ENCODE results near the gene NGEF. TPM values are rescaled to one million over a fixed set of nuclear protein-coding genes. Genes with fewer than 3 reads are reported as not detected.

NGEF gene
- total and polyA plus RNA-seq, 9 of the 15 experiments (the other 6 are each of a cell fraction or from before 2014, with no cell fraction given), result 0.07 to 0.17 (median 0.09) TPM; not detected in 6

DNA sequence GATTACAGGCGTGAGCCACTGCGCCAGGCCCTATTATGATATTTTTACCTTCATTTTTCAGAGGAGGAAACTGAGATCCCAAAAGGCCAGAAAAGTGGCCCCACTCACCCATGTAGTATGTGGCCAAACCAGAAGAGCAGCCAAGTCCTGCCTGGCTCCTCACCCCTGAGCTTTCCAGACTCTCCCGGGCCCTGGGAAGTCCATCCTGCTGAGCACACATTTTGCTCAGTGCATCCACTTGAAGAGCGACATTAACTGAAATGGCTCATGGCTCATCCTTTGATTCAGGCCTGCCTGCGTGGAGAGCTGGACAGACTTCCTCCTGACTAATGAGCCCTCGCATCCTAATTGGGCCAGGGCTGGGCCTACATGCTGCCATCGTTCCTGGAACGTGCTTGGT lies 9.5 kb upstream of the NGEF start:
- no peak for DNase-seq (ENCODE audit: extremely low read depth in 1 of 4, low spot score in 3 of 4)
- H3K4me3 ChIP-seq, result no peak overlapping the region
- H3K27ac ChIP-seq (ENCODE audit: extremely low read depth, low read depth, low read length), result no peak overlapping the region
- intact Hi-C loops (cut with micrococcal nuclease) (loop anchor here (10.0 kb wide), 2 partner anchors 168 to 418 kb away; no protein-coding TSS in a partner anchor), in situ Hi-C loops (cut with MboI) (no loop called here)
- WGBS (ENCODE audit: insufficient coverage, low coverage, missing lambda C conversion rate), result 53% methylated on average over 6 of the region's 8 CpGs
- peak overlapping the region in 1 of 2 experiments; percentile 74; a peak in 1 of 4 replicates for H3K9ac ChIP-seq (ENCODE audit: insufficient read depth in 1 of 2, low read depth in 2 of 2, low read length in 2 of 2)
- peak overlapping the region; percentile 20; the same call in 1 of the 2 replicates for H2AFZ ChIP-seq (ENCODE audit: low read depth, low read length)
- no TSS peak for BruUV-seq (replicated peaks)
- ATAC-seq, result no peak
- POLR2A ChIA-PET, result no interaction called here
- no peak overlapping the region for H3K4me2 ChIP-seq (ENCODE audit: insufficient read depth, low read length)
- H3K9me1 ChIP-seq (ENCODE audit: control insufficient read depth, insufficient read depth, low read length), result no peaks in the 10 kb centered on the region
- H3K36me3 ChIP-seq (ENCODE audit: control insufficient read depth, insufficient read depth, low read length), result no peaks in the 10 kb centered on the region
- FAIRE-seq, result no peak
- no peaks in the 10 kb centered on the region for H4K20me1 ChIP-seq (replicated peaks; ENCODE audit: control insufficient read depth, insufficient read depth, low read length)
- CTCF ChIA-PET (ENCODE audit: low intra/inter-chr PET ratio), result no interaction called here
- no peak for TF ChIP-seq ZNF57 (CRISPR knock-in tag; IDR thresholded peaks at IDR 0.05)
- no peak for TF ChIP-seq YY1 (IDR thresholded peaks at IDR 0.05; ENCODE audit: borderline replicate concordance in 1 of 3, control insufficient read depth in 1 of 3, extremely low read depth in 1 of 3, insufficient read depth in 3 of 3, insufficient read length in 1 of 3, insufficient replicate concordance in 2 of 3, low read depth in 1 of 3, low read length in 2 of 3)
- TF ChIP-seq WHSC1 (IDR thresholded peaks at IDR 0.05; ENCODE audit: low read length), result no peak
- peak; percentile 28; the same call in 1 of the 2 replicates for TF ChIP-seq L3MBTL2 (IDR thresholded peaks at IDR 0.05)
- H3K79me2 ChIP-seq (ENCODE audit: control insufficient read depth, insufficient read depth, low read length), result no peaks in the 10 kb centered on the region
- 0 out of 5 replicates have a peak, but pooled peaks cover 0 to 5% of the 10 kb centered on the region in 2 experiments for H3K27me3 ChIP-seq (ENCODE audit: control insufficient read depth in 2 of 2, insufficient read depth in 2 of 2, low read length in 2 of 2)
- H3K4me1 ChIP-seq (replicated peaks in 1 of 2; ENCODE audit: control insufficient read depth in 2 of 2, insufficient read depth in 2 of 2, low read length in 2 of 2), result peaks cover 0 to 10% of the 10 kb centered on the region in 2 experiments; a peak in 3 of 5 replicates
- no peaks in the 10 kb centered on the region for H3K9me3 ChIP-seq (replicated peaks; ENCODE audit: control insufficient read depth, insufficient read depth, low read depth, low read length)

DNA sequence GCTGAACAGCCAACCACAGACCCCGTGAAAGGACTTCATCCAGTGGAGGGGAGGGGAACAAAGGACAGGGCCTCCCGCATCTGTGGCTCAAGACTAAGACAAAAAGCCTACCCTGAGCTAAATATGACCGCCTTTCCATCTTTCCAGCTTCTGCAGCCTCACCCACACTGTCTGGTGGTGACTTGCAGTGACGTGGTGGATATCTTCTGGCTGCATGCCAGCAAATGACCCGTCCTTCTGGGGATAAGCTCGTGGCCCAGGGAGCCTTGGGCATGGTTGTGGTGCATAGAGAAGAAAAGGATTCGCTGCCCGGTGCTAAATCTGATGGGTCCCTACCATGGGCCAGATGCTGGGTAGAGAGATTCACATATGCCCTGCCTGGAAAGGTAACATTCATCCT lies 8.7 kb upstream of the NGEF start:
- H3K4me3 ChIP-seq, result no peak overlapping the region
- WGBS (ENCODE audit: insufficient coverage, low coverage, missing lambda C conversion rate), result 27% methylated on average over 6 of the region's 8 CpGs
- ChIA-PET POLR2A (interaction anchor here (0.5 kb wide), 1 partner anchor 312 kb away, joined by 3 read pairs; no protein-coding TSS in a partner anchor), CTCF (ENCODE audit: low intra/inter-chr PET ratio) (no interaction called here)
- intact Hi-C loops (cut with micrococcal nuclease) (loop anchor here (10.0 kb wide), 2 partner anchors 167 to 417 kb away; no protein-coding TSS in a partner anchor), in situ Hi-C loops (cut with MboI) (no loop called here)
- no peak for TF ChIP-seq RBM34 (IDR thresholded peaks at IDR 0.05; ENCODE audit: borderline replicate concordance, insufficient read depth, low read length)
- TF ChIP-seq EGR1 (conservative IDR thresholded peaks at IDR 0.05), result no peak
- peak; percentile 31; the same call in 1 of the 2 replicates for TF ChIP-seq FOSL1 (tag; conservative IDR thresholded peaks at IDR 0.05)
- no peak for TF ChIP-seq HDGF (IDR thresholded peaks at IDR 0.05)
- TF ChIP-seq NFIX (CRISPR knock-in tag; IDR thresholded peaks at IDR 0.05; ENCODE audit: low read depth), result peak; percentile 75
- no peak for TF ChIP-seq ARHGAP35 (IDR thresholded peaks at IDR 0.05; ENCODE audit: partially characterized antibody)
- peak; percentile 98 for TF ChIP-seq NFIC (IDR thresholded peaks at IDR 0.05)
- TF ChIP-seq CREM (IDR thresholded peaks at IDR 0.05; ENCODE audit: low read depth), result 0 out of 2 replicates have a peak, but pooled peaks have one; percentile 33
- H3K27ac ChIP-seq (ENCODE audit: extremely low read depth, low read depth, low read length), result no peak overlapping the region
- DNase-seq (ENCODE audit: extremely low read depth in 1 of 4, low spot score in 3 of 4) (peak in 3 of 4 experiments; percentile 15 to 57 (median 44)), ATAC-seq (peak; percentile 77), FAIRE-seq (no peak)
- no peak overlapping the region for H3K4me2 ChIP-seq (ENCODE audit: insufficient read depth, low read length)
- no peaks in the 10 kb centered on the region for H3K36me3 ChIP-seq (ENCODE audit: control insufficient read depth, insufficient read depth, low read length)
- H3K4me1 ChIP-seq (replicated peaks in 1 of 2; ENCODE audit: control insufficient read depth in 2 of 2, insufficient read depth in 2 of 2, low read length in 2 of 2), result peaks cover 0 to 10% of the 10 kb centered on the region in 2 experiments; a peak in 3 of 5 replicates
- H3K9me1 ChIP-seq (ENCODE audit: control insufficient read depth, insufficient read depth, low read length), result no peaks in the 10 kb centered on the region
- H3K27me3 ChIP-seq (ENCODE audit: control insufficient read depth in 2 of 2, insufficient read depth in 2 of 2, low read length in 2 of 2), result 0 out of 5 replicates have a peak, but pooled peaks cover 0 to 5% of the 10 kb centered on the region in 2 experiments
- H2AFZ ChIP-seq (ENCODE audit: low read depth, low read length), result no peak overlapping the region
- no peaks in the 10 kb centered on the region for H3K79me2 ChIP-seq (ENCODE audit: control insufficient read depth, insufficient read depth, low read length)
- H4K20me1 ChIP-seq (replicated peaks; ENCODE audit: control insufficient read depth, insufficient read depth, low read length), result no peaks in the 10 kb centered on the region
- H3K9ac ChIP-seq (ENCODE audit: insufficient read depth in 1 of 2, low read depth in 2 of 2, low read length in 2 of 2), result no peak overlapping the region
- BruUV-seq (replicated peaks), result no TSS peak
- no peaks in the 10 kb centered on the region for H3K9me3 ChIP-seq (replicated peaks; ENCODE audit: control insufficient read depth, insufficient read depth, low read depth, low read length)

Data from K562 (cell line).